H9 (cell line): ENCODE measurements around the gene SMAD3. TPM values are rescaled to one million over a fixed set of nuclear protein-coding genes. Genes with fewer than 3 reads are reported as not detected.
A peak's percentile ranks its signal among the peaks of the same experiment; 100 is the strongest.

Experiments used
- DNase-seq: peaks from one replicate; pipeline ENCODE4 v3.0.0-alpha.2; 2017
- H2AFZ ChIP-seq: one replicate; pipeline ENCODE4 v1.6.1; 2013; ENCODE audit warnings: mild to moderate bottlenecking, low read length, control low read depth, moderate library complexity
- H2AK5ac ChIP-seq: 2 replicates; pipeline ENCODE4 v1.6.1; 2013; ENCODE audit warnings: low read length, control low read depth, mixed read lengths; ENCODE audit not compliant: insufficient read length
- H2BK120ac ChIP-seq: one replicate; pipeline ENCODE4 v1.6.1; 2013; ENCODE audit warnings: low read depth, mild to moderate bottlenecking, low read length, control low read depth, inconsistent platforms; ENCODE audit not compliant: poor library complexity, severe bottlenecking
- H2BK12ac ChIP-seq: 2 replicates; pipeline ENCODE4 v1.6.1; 2013; ENCODE audit warnings: low read length, control low read depth, mixed read lengths, low read depth; ENCODE audit not compliant: insufficient read length
- H2BK15ac ChIP-seq: 2 replicates; pipeline ENCODE4 v1.6.1; 2013; ENCODE audit warnings: low read depth, low read length, control low read depth
- H2BK20ac ChIP-seq: one replicate; pipeline ENCODE4 v1.6.1; 2013; ENCODE audit warnings: low read depth, mild to moderate bottlenecking, low read length, control low read depth, inconsistent platforms; ENCODE audit not compliant: poor library complexity, severe bottlenecking
- H2BK5ac ChIP-seq: 2 replicates; pipeline ENCODE4 v1.6.1; 2013; ENCODE audit warnings: low read length, control low read depth, mixed read lengths; ENCODE audit not compliant: insufficient read length
- H3K14ac ChIP-seq: 2 replicates; pipeline ENCODE4 v1.6.1; 2013; ENCODE audit warnings: low read length, control low read depth; ENCODE audit not compliant: insufficient read depth
- H3K18ac ChIP-seq: 2 replicates; pipeline ENCODE4 v1.6.1; 2013; ENCODE audit warnings: low read depth, mild to moderate bottlenecking, mixed read lengths, low read length, control low read depth; ENCODE audit not compliant: insufficient read length
- H3K23ac ChIP-seq: 2 replicates; pipeline ENCODE4 v1.6.1; 2013; ENCODE audit warnings: low read length, control low read depth, mixed read lengths, low read depth; ENCODE audit not compliant: insufficient read length
- H3K23me2 ChIP-seq: 2 replicates; pipeline ENCODE4 v1.6.1; 2013; ENCODE audit warnings: low read depth, mild to moderate bottlenecking, mixed read lengths, low read length, control low read depth; ENCODE audit not compliant: insufficient read length, poor library complexity, severe bottlenecking
- H3K27ac ChIP-seq: 2 replicates; pipeline ENCODE4 v1.5.1; 2013; ENCODE audit warnings: low read length, control low read depth, mixed read lengths, low read depth; ENCODE audit not compliant: insufficient read length
- H3K27me3 ChIP-seq: 2 replicates; pipeline ENCODE4 v1.6.1; 2013; ENCODE audit warnings: low read length, control low read depth, inconsistent platforms; ENCODE audit not compliant: insufficient read depth
- H3K4ac ChIP-seq: 2 replicates; pipeline ENCODE4 v1.6.1; 2013; ENCODE audit warnings: low read depth, mild to moderate bottlenecking, control low read depth, inconsistent platforms, low read length, moderate library complexity
- H3K4me1 ChIP-seq: 2 replicates; pipeline ENCODE4 v1.6.1; 2013; ENCODE audit warnings: low read length, control low read depth, inconsistent platforms; ENCODE audit not compliant: insufficient read depth
- H3K4me2 ChIP-seq: 2 replicates; pipeline ENCODE4 v1.6.1; 2013; ENCODE audit warnings: low read length, control low read depth, mixed read lengths; ENCODE audit not compliant: insufficient read length, insufficient read depth
- H3K56ac ChIP-seq: 2 replicates; pipeline ENCODE4 v1.6.1; 2013; ENCODE audit warnings: low read depth, mild to moderate bottlenecking, mixed read lengths, low read length, control low read depth; ENCODE audit not compliant: insufficient read length
- H3K79me1 ChIP-seq: 2 replicates; pipeline ENCODE4 v1.6.1; 2013; ENCODE audit warnings: low read depth, mild to moderate bottlenecking, moderate library complexity, low read length, control low read depth, inconsistent platforms; ENCODE audit not compliant: insufficient read depth, poor library complexity, severe bottlenecking
- H3K79me2 ChIP-seq: 2 replicates; pipeline ENCODE4 v1.6.1; 2013; ENCODE audit warnings: low read length, control low read depth, inconsistent platforms; ENCODE audit not compliant: insufficient read depth
- H3K9ac ChIP-seq: 2 replicates; pipeline ENCODE4 v1.6.1; 2013; ENCODE audit warnings: low read length, control low read depth, mixed read lengths; ENCODE audit not compliant: insufficient read length; ENCODE audit errors: extremely low read depth
- H3K9me3 ChIP-seq: one replicate; pipeline ENCODE4 v1.6.1; 2013; ENCODE audit warnings: low read depth, low read length, inconsistent platforms; ENCODE audit not compliant: control insufficient read depth
- H3T11ph ChIP-seq: one replicate; pipeline ENCODE4 v1.6.1; 2013; ENCODE audit warnings: mild to moderate bottlenecking, low read length, control low read depth, inconsistent platforms
- H4K20me1 ChIP-seq: one replicate; pipeline ENCODE4 v1.6.1; 2013; ENCODE audit not compliant: control insufficient read depth, insufficient read length, insufficient read depth
- H4K5ac ChIP-seq: 2 replicates; pipeline ENCODE4 v1.6.1; 2013; ENCODE audit warnings: low read depth, mild to moderate bottlenecking, mixed read lengths, low read length, control low read depth; ENCODE audit not compliant: insufficient read length
- H4K8ac ChIP-seq: replicated peaks from 2 replicates; pipeline ENCODE4 v1.6.1; 2013; ENCODE audit warnings: low read length, control low read depth, mixed read lengths, low read depth; ENCODE audit not compliant: insufficient read length
- H4K91ac ChIP-seq: 2 replicates; pipeline ENCODE4 v1.6.1; 2013; ENCODE audit warnings: low read depth, mild to moderate bottlenecking, moderate library complexity, mixed read lengths, low read length, control low read depth; ENCODE audit not compliant: insufficient read length
- H3K27ac Mint-ChIP-seq, 3 experiments: 2 replicates in 2 of 3; 3 replicates in 1 of 3; pipeline ENCODE4 v1.8.0; 2020 to 2021; ENCODE audit warnings: mixed read lengths in 3 of 3, mild to moderate bottlenecking in 1 of 3, moderate library complexity in 1 of 3
- H3K27me3 Mint-ChIP-seq: 2 replicates; pipeline ENCODE4 v1.8.0; 2021; ENCODE audit warnings: low read depth, mild to moderate bottlenecking, moderate library complexity, mixed read lengths
- H3K36me3 Mint-ChIP-seq, 3 experiments: 2 replicates in 2 of 3; 3 replicates in 1 of 3; pipeline ENCODE4 v1.8.0; 2020 to 2021; ENCODE audit warnings: low read depth in 3 of 3, mixed read lengths in 3 of 3; ENCODE audit not compliant: insufficient read depth in 1 of 3
- H3K4me1 Mint-ChIP-seq, 2 experiments: 2 replicates each; pipeline ENCODE4 v1.8.0; 2020; ENCODE audit warnings: mixed read lengths in 2 of 2
- H3K4me3 Mint-ChIP-seq, 2 experiments: 2 replicates in 1 of 2; 3 replicates in 1 of 2; pipeline ENCODE4 v1.8.0; 2020 to 2021; ENCODE audit warnings: mild to moderate bottlenecking in 2 of 2, mixed read lengths in 2 of 2, moderate library complexity in 1 of 2
- H3K9me3 Mint-ChIP-seq, 2 experiments: 2 replicates in 1 of 2; 3 replicates in 1 of 2; pipeline ENCODE4 v1.8.0; 2020; ENCODE audit warnings: mild to moderate bottlenecking in 2 of 2, mixed read lengths in 2 of 2, moderate library complexity in 1 of 2
- WGBS: extraction: QIAGEN DNeasy Blood & Tissue Kit; methylation state at CpG from one replicate; pipeline ENCODE4 v1.1.7; 2013; ENCODE audit warnings: missing lambda C conversion rate, low lambda C conversion rate, mixed read lengths; ENCODE audit not compliant: insufficient read length; ENCODE audit errors: extremely low coverage; 5-methylcytosine and 5-hydroxymethylcytosine counted together
- total RNA-seq: library from RNA; stranded (reverse); gene quantifications from 2 replicates; pipeline ENCODE4 v1.2.1, GENCODE V29; 2021
- TF ChIP-seq, protein P1 (sequence below): fragments of 200-600 bp; sonication (generic); conservative IDR thresholded peaks from 3 replicates; pipeline ENCODE4 v1.8.0; 2021; ENCODE audit warnings: antibody characterized with exemption, mild to moderate bottlenecking

The SMAD3 gene
- total RNA-seq, 1 experiment from 2014 or later, result 26.7 TPM

DNA sequence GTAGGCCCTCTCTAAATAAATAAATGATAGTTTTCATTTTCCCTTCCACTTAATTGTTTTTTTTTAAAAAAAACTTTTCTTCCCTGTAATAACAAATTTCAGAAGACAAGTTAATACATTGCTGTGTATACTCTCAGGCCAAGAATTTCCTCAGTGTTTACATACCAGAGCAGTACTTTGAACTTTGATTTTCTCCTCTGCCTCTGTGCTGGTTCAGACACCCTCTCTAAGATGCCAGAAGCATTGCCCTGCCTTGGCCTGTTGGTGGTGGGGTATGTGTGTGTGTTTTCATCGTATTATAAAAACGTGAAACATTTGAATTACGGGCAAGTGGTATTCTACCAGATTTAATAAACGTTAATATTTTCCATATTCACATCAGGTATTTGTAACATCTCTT is 70.1 kb downstream of the SMAD3 start:
- Histone ChIP-seq H3K4me1 (peaks cover 9% of the 10 kb centered on the region; the same call in 1 of the 2 replicates), H3K9me3 (no peaks in the 10 kb centered on the region), H3K79me1 (no peaks in the 10 kb centered on the region), H3K9ac (no peak overlapping the region), H3K4ac (no peak overlapping the region), H2AK5ac (no peak overlapping the region), H2BK120ac (no peak overlapping the region), H3K4me2 (no peak overlapping the region), H4K8ac (no peak overlapping the region), H3K27me3 (no peaks in the 10 kb centered on the region), H3K79me2 (no peaks in the 10 kb centered on the region), H2BK15ac (no peak overlapping the region), H4K91ac (no peak overlapping the region), H3K23ac (no peak overlapping the region), H2BK5ac (no peak overlapping the region), H4K20me1 (no peaks in the 10 kb centered on the region), H3K56ac (no peak overlapping the region), H2AFZ (no peak overlapping the region), H2BK20ac (no peak overlapping the region), H3K23me2 (no peaks in the 10 kb centered on the region), H3K18ac (no peak overlapping the region), H2BK12ac (no peak overlapping the region), H4K5ac (no peak overlapping the region), H3T11ph (no peak overlapping the region), H3K14ac (no peak overlapping the region), H3K27ac (no peak overlapping the region)
- no peak for DNase-seq
- H3K27ac Mint-ChIP-seq, result peak overlapping the region in 1 of 3 experiments; percentile 27; a peak in 1 of 7 replicates
- H3K4me1 Mint-ChIP-seq, result peaks cover 64 to 72% of the 10 kb centered on the region in 2 experiments
- TF ChIP-seq, protein P1, sequence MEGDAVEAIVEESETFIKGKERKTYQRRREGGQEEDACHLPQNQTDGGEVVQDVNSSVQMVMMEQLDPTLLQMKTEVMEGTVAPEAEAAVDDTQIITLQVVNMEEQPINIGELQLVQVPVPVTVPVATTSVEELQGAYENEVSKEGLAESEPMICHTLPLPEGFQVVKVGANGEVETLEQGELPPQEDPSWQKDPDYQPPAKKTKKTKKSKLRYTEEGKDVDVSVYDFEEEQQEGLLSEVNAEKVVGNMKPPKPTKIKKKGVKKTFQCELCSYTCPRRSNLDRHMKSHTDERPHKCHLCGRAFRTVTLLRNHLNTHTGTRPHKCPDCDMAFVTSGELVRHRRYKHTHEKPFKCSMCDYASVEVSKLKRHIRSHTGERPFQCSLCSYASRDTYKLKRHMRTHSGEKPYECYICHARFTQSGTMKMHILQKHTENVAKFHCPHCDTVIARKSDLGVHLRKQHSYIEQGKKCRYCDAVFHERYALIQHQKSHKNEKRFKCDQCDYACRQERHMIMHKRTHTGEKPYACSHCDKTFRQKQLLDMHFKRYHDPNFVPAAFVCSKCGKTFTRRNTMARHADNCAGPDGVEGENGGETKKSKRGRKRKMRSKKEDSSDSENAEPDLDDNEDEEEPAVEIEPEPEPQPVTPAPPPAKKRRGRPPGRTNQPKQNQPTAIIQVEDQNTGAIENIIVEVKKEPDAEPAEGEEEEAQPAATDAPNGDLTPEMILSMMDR, result 0 out of 3 replicates have a peak, but pooled peaks have one; percentile 10
- no peaks in the 10 kb centered on the region for H3K36me3 Mint-ChIP-seq
- H3K9me3 Mint-ChIP-seq, result no peaks in the 10 kb centered on the region
- no peaks in the 10 kb centered on the region for H3K27me3 Mint-ChIP-seq
- no CpG with 5 or more reads among the region's 4 CpGs for WGBS
- H3K4me3 Mint-ChIP-seq, result no peak overlapping the region
